Measurements from ENCODE around the gene SORBS1.

The SORBS1 gene

DNA sequence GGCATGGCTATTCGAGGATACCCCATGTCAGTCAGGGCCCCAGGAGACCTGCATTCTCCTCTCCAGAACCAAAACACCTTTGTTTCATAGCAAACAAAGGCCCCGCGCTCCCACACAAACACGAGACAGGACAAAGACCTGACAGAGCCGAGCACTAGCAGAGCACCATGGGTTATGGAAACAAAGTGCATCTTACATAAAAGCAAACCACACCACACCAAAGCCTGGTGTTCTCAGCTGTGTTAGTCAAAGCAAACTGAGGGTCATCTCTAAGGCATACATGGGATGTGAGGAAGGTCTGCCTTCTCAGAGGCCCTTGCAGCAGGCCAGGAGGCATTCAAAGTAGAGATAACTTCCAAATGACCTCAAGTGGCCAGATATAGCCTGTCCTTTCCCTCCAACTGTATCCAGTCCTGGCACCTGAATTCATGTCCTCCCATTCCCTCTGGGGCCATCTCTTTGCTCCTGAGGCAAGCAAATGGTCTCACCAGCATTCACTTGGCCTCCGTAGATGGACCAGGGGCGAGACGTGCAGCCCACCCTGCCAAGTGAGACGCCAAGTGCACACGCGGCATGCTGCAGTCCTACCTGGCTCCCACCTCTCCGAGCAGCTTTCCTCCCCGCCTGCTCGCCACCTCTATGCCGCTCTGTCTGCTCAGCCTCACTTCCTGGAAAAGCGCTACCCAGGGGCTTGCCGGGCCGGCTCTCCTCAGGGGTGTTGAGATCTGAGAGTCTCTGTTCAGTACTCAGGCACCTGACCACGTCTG lies 225.1 kb downstream of the SORBS1 start:
- no peak for DNase-seq

- DNase-seq = no peak
These were observed 226.4 kb downstream of the SORBS1 start for GRCh38 chr10:95334805-95335144.

GRCh38 chr10:95333997-95334804 lies 227.0 kb downstream of the SORBS1 start:
- no peak for DNase-seq

GRCh38 chr10:95332666-95333249 lies 228.4 kb downstream of the SORBS1 start:
- DNase-seq = no peak

DNA sequence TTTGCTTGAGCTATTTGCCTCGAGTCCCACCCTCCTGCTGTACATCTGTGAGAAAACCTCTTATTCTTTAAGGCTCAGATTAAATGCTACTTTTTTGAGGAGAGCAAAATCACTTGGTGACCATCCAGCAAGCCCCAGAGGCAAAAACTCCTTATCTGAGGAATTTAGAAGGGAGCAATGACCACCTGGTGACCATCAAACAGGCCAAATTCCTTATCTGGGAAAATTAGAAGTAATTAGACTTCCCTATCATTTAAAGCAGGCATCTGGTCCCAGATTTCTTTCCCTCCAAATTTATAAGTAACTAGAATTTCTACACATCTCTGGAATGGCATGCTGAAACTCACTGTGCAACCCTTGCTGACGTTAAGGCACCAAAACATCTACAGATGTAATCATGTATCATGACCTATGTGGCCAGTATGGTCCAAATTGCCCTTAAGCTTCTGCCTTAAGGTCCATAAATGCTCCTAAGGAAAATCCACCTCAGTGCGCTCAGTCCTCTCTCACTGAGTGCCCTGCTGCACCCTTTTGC lies 229.5 kb downstream of the SORBS1 start:
- no peak for DNase-seq

DNA sequence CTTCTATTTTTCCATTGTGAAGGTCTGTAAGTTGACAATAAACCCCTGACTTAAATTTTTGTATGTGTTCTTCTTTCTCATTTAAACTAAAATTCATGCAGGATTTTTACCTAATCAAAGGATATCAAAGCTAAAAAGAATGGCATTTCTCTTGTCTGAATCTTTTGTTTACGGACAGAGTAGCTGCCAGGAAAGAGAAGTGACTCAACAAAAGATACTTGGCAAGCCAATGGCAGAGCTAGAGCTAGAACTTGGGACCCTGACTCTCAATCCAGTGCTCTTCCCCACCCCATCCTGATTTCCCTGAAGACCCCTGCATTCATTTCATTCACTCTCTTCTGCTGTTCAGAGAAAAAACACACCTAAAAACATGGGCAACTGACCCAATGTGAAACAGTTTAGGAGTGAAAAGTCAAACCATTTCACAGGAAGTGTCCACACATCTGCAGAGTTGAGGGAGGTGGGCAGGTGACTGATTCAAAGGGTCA lies 230.2 kb downstream of the SORBS1 start:
- no peak for DNase-seq

GRCh38 chr10:95329296-95329695 lies 231.9 kb downstream of the SORBS1 start:
- DNase-seq = no peak

DNA sequence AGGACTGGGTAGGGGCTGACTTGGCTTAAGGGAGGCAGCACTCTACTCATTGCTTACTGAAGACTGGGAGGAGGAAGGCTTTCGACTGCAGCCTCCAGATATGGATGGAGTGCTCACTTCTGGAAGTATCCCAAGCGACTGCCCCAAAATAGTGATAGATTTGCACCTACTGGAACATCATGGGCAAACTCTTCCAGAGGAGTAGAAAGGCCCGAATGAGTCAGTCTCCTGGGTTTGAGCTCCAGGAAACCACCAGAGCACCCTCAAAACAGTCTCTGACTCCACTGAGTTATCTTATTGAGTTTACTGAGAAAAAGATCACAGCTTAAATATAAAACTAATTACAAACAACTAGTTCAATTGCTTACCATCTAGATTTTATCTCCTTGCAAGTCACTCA lies 233.2 kb downstream of the SORBS1 start:
- no peak for DNase-seq

GRCh38 chr10:95327367-95327766 lies 233.8 kb downstream of the SORBS1 start:
- DNase-seq = peak; percentile 64

DNA sequence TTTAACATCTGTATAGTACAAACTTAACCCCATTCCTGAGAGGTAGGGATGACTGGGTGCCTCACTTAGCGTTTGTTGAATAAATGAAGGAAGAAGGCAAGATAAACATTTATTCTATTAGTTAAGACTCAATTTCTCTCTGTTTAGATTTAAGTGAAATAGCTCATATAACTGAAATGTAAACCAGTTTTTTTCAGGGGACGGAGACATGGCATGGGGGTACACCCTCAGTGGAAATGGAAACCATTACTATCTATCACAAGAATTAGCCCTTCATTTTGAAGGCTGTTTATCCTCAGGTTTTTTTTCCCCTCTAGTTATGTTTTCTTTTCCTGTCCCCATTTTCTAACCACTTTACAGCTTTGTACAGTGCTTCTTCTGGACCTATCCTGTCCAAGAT lies 234.8 kb downstream of the SORBS1 start:
- DNase-seq = no peak

DNA sequence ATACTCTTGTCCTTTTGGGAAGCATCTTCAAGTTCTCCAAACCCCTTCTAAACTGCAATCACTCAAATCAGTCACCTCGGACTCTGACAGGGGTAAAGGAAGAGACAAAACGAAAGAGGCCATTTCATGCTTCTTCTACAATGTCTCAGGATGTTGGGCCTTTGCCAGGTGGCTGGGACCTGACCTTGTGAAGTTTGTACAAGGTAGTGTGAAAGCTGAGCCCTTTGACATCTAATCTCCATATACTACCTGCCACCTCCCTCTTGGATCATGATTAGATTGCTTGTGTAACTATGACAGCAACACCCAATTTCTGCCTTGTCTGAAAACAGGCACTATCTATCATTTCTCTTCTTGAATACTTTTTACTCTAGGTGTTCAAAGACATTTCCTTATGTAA lies 235.3 kb downstream of the SORBS1 start:
- no peak for DNase-seq

- DNase-seq = no peak
These were observed 236.5 kb downstream of the SORBS1 start for GRCh38 chr10:95324436-95325268.

GRCh38 chr10:95321554-95322301 lies 239.4 kb downstream of the SORBS1 start:
- DNase-seq = no peak

GRCh38 chr10:95319239-95319638 lies 241.9 kb downstream of the SORBS1 start:
- peak; percentile 16 for DNase-seq

- DNase-seq = no peak
These were observed 245.7 kb downstream of the SORBS1 start for GRCh38 chr10:95315509-95315908.

GRCh38 chr10:95314192-95314918 lies 246.8 kb downstream of the SORBS1 start:
- DNase-seq = peak; percentile 14

- no peak for DNase-seq
These were observed 248.1 kb downstream of the SORBS1 start for GRCh38 chr10:95312986-95313495.

DNA sequence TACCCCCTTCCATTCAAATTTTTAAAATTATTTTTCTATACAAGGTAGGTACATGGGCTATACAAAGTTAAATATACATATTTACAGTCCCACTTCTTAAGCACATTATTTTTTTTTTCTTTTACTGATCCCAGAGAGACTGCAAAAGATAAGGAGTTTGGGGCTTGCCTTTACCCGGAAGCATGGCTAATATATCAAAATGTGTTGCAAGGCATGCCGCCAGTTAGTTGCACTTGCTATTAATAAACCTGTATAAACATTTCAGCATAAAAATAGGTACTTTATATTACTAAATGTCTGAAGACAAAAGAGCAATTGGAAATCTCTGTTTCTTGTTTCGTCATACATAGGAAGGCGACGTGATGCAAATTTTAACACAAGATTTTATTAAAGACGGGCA lies 248.9 kb downstream of the SORBS1 start:
- no peak for DNase-seq

GRCh38 chr10:95309958-95310357 lies 251.2 kb downstream of the SORBS1 start:
- DNase-seq = no peak

DNA sequence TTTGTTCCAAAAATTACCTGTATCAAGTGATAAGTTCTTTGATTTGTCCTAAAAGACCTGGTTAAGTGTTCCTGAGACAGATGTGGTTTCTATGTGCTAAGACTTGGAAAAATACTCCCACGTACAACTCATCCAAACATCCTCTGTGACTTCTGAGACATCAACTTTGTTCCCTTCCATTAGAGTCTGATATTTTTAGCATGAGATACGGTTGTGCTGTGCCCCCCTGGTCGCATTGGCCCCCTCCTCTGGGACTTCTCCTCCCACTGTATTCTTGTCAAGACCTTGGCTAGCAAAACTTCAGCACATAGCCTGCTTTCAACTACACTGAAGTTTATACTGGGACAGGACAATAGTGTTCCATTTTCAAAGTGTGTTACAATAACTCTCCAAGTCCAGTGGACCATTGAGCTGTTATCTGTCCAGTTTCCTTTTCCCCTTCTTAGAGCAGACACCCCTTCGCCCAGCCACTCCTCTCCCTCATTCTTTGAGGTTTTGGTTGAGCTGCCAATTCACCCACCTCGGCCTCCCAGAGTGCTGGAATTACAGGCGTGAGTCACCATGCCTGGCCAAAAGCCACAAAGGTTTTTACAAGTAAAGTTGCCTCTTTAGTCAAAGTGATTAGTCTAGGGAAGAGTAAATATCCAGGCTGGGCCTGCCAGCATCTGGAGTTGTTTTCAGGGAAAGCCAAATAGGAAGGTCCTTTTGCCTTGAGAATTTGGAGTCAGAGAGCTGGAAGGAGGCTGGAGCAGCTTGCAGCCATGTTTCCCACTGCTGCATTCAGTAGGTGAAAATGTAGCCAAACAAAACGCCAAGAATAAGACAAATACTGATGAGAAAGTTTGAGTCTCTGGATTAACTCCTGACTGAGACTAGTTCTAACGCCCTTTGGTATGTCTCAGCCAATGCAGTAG lies 252.5 kb downstream of the SORBS1 start:
- peak; percentile 66 for DNase-seq

Measured in DMS79 (cell line).